PFSK-1 (cell line): ENCODE measurements around the gene CDH6.

Experiments
- FOXP2 ChIP-seq: optimal IDR thresholded peaks from 2 replicates; pipeline ENCODE3; 2011; ENCODE audit warnings: borderline replicate concordance, control low read depth, inconsistent platforms; ENCODE audit not compliant: insufficient read depth; ENCODE audit errors: extremely low read length, extremely low read depth
- POLR2AphosphoS5 ChIP-seq: IDR thresholded peaks from 2 replicates; pipeline ENCODE4 v1.6.1; 2012; ENCODE audit warnings: low read depth, mild to moderate bottlenecking, control low read depth, low read length, moderate library complexity
- SIN3A ChIP-seq: IDR thresholded peaks from 2 replicates; pipeline ENCODE4 v1.6.1; 2012; ENCODE audit warnings: mild to moderate bottlenecking, low read length, moderate library complexity, borderline replicate concordance; ENCODE audit not compliant: insufficient read depth
- TAF1 ChIP-seq: IDR thresholded peaks from 2 replicates; pipeline ENCODE4 v1.6.1; 2012; ENCODE audit warnings: low read length, control low read depth, borderline replicate concordance; ENCODE audit not compliant: insufficient read depth
- TF ChIP-seq, protein P1 (sequence below), 2 experiments: IDR thresholded peaks; 2 replicates each; pipeline versions ENCODE4 v1.6.1 to v1.8.0; 2011 to 2012; ENCODE audit warnings: low read depth in 2 of 2, low read length in 2 of 2, control low read depth in 1 of 2, inconsistent platforms in 1 of 2, mild to moderate bottlenecking in 1 of 2, moderate library complexity in 1 of 2; ENCODE audit not compliant: insufficient read depth in 1 of 2

DNA sequence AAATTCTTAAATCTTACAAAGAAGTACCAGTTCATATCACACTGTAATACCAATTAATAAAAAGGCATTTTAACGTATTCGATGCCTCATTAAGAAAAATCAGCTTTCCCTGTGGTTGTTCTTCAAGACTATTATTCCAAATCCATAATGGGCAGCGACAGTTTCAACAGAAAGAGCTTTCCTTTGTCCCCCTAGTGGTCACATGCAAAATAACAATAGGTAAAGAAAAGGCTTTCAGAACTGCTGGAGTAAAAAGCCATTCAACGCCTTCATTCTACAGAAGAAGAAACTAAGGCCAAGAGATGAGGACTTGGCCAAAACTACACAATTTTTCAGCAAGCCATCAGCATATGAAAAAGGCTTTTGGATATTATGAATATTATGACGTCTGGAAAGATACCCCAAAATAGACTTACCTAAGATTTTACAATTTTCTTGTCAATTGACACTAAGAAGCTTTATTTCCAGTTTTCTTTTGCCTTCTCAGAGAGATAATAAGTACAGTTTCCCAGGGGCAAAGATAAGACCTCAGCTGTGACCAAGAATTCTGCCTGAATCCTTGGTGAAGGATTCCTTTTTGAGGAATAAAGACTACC is 6.7 kb upstream of the CDH6 start:
- no peak for TF ChIP-seq POLR2AphosphoS5
- no peak for TF ChIP-seq SIN3A
- TF ChIP-seq FOXP2, result no peak
- no peak for TF ChIP-seq TAF1
- TF ChIP-seq, protein P1, sequence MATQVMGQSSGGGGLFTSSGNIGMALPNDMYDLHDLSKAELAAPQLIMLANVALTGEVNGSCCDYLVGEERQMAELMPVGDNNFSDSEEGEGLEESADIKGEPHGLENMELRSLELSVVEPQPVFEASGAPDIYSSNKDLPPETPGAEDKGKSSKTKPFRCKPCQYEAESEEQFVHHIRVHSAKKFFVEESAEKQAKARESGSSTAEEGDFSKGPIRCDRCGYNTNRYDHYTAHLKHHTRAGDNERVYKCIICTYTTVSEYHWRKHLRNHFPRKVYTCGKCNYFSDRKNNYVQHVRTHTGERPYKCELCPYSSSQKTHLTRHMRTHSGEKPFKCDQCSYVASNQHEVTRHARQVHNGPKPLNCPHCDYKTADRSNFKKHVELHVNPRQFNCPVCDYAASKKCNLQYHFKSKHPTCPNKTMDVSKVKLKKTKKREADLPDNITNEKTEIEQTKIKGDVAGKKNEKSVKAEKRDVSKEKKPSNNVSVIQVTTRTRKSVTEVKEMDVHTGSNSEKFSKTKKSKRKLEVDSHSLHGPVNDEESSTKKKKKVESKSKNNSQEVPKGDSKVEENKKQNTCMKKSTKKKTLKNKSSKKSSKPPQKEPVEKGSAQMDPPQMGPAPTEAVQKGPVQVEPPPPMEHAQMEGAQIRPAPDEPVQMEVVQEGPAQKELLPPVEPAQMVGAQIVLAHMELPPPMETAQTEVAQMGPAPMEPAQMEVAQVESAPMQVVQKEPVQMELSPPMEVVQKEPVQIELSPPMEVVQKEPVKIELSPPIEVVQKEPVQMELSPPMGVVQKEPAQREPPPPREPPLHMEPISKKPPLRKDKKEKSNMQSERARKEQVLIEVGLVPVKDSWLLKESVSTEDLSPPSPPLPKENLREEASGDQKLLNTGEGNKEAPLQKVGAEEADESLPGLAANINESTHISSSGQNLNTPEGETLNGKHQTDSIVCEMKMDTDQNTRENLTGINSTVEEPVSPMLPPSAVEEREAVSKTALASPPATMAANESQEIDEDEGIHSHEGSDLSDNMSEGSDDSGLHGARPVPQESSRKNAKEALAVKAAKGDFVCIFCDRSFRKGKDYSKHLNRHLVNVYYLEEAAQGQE (IDR thresholded peaks at IDR 0.05; ENCODE audit: insufficient read depth in 1 of 2, low read depth in 2 of 2, low read length in 2 of 2), result no peak
